Measurements from ENCODE around the gene STK38. TPM values are rescaled to one million over a fixed set of nuclear protein-coding genes. Genes with fewer than 3 reads are reported as not detected.

The STK38 gene
- polyA plus RNA-seq, 1 donor = 25.7 TPM

- no peak for DNase-seq (ENCODE audit: low read depth)
Measured at GRCh38 chr6:36523451-36523850, 23.8 kb downstream of the STK38 start.

- DNase-seq (ENCODE audit: low read depth) = no peak
Measured at GRCh38 chr6:36519352-36519751, 27.9 kb downstream of the STK38 start.

GRCh38 chr6:36517408-36517807 is 29.9 kb downstream of the STK38 start:
- no peak for DNase-seq (ENCODE audit: low read depth)

- DNase-seq (ENCODE audit: low read depth) = no peak
Measured at GRCh38 chr6:36516988-36517387, 30.3 kb downstream of the STK38 start.

- DNase-seq (ENCODE audit: low read depth) = no peak
Measured at GRCh38 chr6:36516559-36516958, 30.7 kb downstream of the STK38 start.

- no peak for DNase-seq (ENCODE audit: low read depth)
Measured at GRCh38 chr6:36515844-36516243, 31.4 kb downstream of the STK38 start.

GRCh38 chr6:36514554-36515456 is 32.5 kb downstream of the STK38 start:
- no peak for DNase-seq (ENCODE audit: low read depth)

GRCh38 chr6:36510365-36510764 is 36.9 kb downstream of the STK38 start:
- no peak for DNase-seq (ENCODE audit: low read depth)

- no peak for DNase-seq (ENCODE audit: low read depth)
Measured at GRCh38 chr6:36508532-36508931, 38.7 kb downstream of the STK38 start.

GRCh38 chr6:36506611-36507010 is 40.7 kb downstream of the STK38 start:
- no peak for DNase-seq (ENCODE audit: low read depth)

- no peak for DNase-seq (ENCODE audit: low read depth)
Measured at GRCh38 chr6:36505744-36506534, 41.3 kb downstream of the STK38 start.

GRCh38 chr6:36504982-36505381 is 42.3 kb downstream of the STK38 start:
- DNase-seq (ENCODE audit: low read depth) = no peak

- DNase-seq (ENCODE audit: low read depth) = no peak
Measured at GRCh38 chr6:36504181-36504580, 43.1 kb downstream of the STK38 start.

GRCh38 chr6:36501686-36502085 is 45.6 kb downstream of the STK38 start:
- DNase-seq (ENCODE audit: low read depth) = no peak

GRCh38 chr6:36499918-36500317 is 47.4 kb downstream of the STK38 start:
- DNase-seq (ENCODE audit: low read depth) = no peak

GRCh38 chr6:36495086-36495485 is 52.2 kb downstream of the STK38 start:
- DNase-seq (ENCODE audit: low read depth) = no peak

GRCh38 chr6:36493859-36494258 is 53.4 kb downstream of the STK38 start:
- no peak for DNase-seq (ENCODE audit: low read depth)

GRCh38 chr6:36493319-36493718 is 54.0 kb downstream of the STK38 start:
- DNase-seq (ENCODE audit: low read depth) = no peak

GRCh38 chr6:36492621-36493020 is 54.7 kb downstream of the STK38 start:
- no peak for DNase-seq (ENCODE audit: low read depth)

GRCh38 chr6:36492092-36492491 is 55.2 kb downstream of the STK38 start:
- DNase-seq (ENCODE audit: low read depth) = no peak

GRCh38 chr6:36491378-36491965 is 55.8 kb downstream of the STK38 start:
- DNase-seq (ENCODE audit: low read depth) = no peak

GRCh38 chr6:36489426-36489825 is 57.9 kb downstream of the STK38 start:
- DNase-seq (ENCODE audit: low read depth) = no peak
